SK-N-SH (cell line): ENCODE measurements around the gene OSBPL8.

Experiments used
- EP300 ChIP-seq, 2 experiments: IDR thresholded peaks; 2 replicates each; pipeline versions ENCODE4 v1.4.0 to v1.6.1; 2012; ENCODE audit warnings: borderline replicate concordance in 1 of 2, low read depth in 1 of 2, low read length in 1 of 2
- EZH2phosphoT487 ChIP-seq: fragments of 200-600 bp; sonication (generic); IDR thresholded peaks from 2 replicates; pipeline ENCODE4 v1.6.1; 2017; ENCODE audit warnings: low read depth, mixed run types, mild to moderate bottlenecking, antibody characterized with exemption, moderate library complexity, borderline replicate concordance
- FOXJ3 ChIP-seq: sonication (generic); formaldehyde crosslinking; IDR thresholded peaks from 2 replicates; pipeline ENCODE4 v1.5.1; 2020; ENCODE audit warnings: mild to moderate bottlenecking, missing genetic modification reagents
- FOXM1 ChIP-seq: IDR thresholded peaks from 2 replicates; pipeline ENCODE4 v1.4.0; 2012; ENCODE audit warnings: low read depth, mild to moderate bottlenecking
- JUND ChIP-seq: IDR thresholded peaks from 2 replicates; pipeline ENCODE4 v1.4.0; 2012
- MEF2A ChIP-seq: IDR thresholded peaks from 2 replicates; pipeline ENCODE4 v1.4.0; 2012; ENCODE audit warnings: low read depth, borderline replicate concordance
- POLR2AphosphoS5 ChIP-seq: IDR thresholded peaks from 2 replicates; pipeline ENCODE4 v1.6.1; 2012; ENCODE audit warnings: low read depth, low read length
- RCOR1 ChIP-seq: fragments of 150-350 bp; IDR thresholded peaks from 2 replicates; pipeline ENCODE4 v1.6.1; 2017; ENCODE audit warnings: antibody characterized with exemption, low read length
- TEAD4 ChIP-seq: IDR thresholded peaks from 2 replicates; pipeline ENCODE4 v1.4.0; 2012; ENCODE audit warnings: mild to moderate bottlenecking, borderline replicate concordance; ENCODE audit not compliant: insufficient read depth
- YY1 ChIP-seq: IDR thresholded peaks from 2 replicates; pipeline ENCODE4 v1.4.0; 2012; ENCODE audit warnings: low read depth, mild to moderate bottlenecking
- TF ChIP-seq, protein P1 (sequence below): fragments of 200-600 bp; sonication (generic); IDR thresholded peaks from 2 replicates; pipeline ENCODE4 v1.6.1; 2017; ENCODE audit warnings: antibody characterized with exemption, mild to moderate bottlenecking, moderate library complexity
- TF ChIP-seq, protein P2 (sequence below): IDR thresholded peaks from 2 replicates; pipeline ENCODE4 v1.4.0; 2012; ENCODE audit warnings: low read depth, borderline replicate concordance
- TF ChIP-seq, protein P3 (sequence below): IDR thresholded peaks from 2 replicates; pipeline ENCODE4 v1.6.1; 2012; ENCODE audit warnings: mild to moderate bottlenecking, low read depth, low read length, moderate library complexity
- TF ChIP-seq, protein P4 (sequence below): fragments of 150-350 bp; IDR thresholded peaks from 2 replicates; pipeline ENCODE4 v1.6.1; 2017; ENCODE audit warnings: antibody characterized with exemption, low read length, low read depth, borderline replicate concordance

DNA sequence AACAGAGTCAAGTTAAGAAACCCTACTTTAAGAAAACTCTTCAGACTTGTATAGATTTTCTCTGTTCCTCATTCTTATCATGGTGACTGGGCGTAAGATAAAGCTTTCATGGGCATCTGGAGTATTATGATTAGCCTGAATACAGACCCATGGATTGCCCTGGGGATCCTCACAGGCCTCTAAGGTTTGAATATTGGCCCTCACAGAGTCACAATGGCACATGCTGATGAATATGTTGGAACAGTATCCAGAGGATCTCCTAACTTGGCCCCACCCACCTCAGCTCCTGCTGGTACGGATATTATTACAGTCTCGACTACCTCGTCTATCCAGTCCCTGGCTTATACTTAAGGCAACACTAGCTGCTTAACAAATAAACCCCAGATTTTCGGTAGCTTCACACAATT, 8.1 kb downstream of the OSBPL8 start:
- TF ChIP-seq, protein P1, sequence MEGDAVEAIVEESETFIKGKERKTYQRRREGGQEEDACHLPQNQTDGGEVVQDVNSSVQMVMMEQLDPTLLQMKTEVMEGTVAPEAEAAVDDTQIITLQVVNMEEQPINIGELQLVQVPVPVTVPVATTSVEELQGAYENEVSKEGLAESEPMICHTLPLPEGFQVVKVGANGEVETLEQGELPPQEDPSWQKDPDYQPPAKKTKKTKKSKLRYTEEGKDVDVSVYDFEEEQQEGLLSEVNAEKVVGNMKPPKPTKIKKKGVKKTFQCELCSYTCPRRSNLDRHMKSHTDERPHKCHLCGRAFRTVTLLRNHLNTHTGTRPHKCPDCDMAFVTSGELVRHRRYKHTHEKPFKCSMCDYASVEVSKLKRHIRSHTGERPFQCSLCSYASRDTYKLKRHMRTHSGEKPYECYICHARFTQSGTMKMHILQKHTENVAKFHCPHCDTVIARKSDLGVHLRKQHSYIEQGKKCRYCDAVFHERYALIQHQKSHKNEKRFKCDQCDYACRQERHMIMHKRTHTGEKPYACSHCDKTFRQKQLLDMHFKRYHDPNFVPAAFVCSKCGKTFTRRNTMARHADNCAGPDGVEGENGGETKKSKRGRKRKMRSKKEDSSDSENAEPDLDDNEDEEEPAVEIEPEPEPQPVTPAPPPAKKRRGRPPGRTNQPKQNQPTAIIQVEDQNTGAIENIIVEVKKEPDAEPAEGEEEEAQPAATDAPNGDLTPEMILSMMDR, result no peak
- TF ChIP-seq, protein P2, sequence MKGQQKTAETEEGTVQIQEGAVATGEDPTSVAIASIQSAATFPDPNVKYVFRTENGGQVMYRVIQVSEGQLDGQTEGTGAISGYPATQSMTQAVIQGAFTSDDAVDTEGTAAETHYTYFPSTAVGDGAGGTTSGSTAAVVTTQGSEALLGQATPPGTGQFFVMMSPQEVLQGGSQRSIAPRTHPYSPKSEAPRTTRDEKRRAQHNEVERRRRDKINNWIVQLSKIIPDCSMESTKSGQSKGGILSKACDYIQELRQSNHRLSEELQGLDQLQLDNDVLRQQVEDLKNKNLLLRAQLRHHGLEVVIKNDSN, result no peak
- TF ChIP-seq FOXJ3 (CRISPR knock-in tag) (no peak), EP300 (IDR thresholded peaks at IDR 0.05; ENCODE audit: borderline replicate concordance in 1 of 2, low read depth in 1 of 2, low read length in 1 of 2) (no peak), TEAD4 (no peak), EZH2phosphoT487 (no peak), FOXM1 (no peak), MEF2A (no peak), YY1 (no peak), RCOR1 (no peak), POLR2AphosphoS5 (no peak), JUND (no peak)
- TF ChIP-seq, protein P3, sequence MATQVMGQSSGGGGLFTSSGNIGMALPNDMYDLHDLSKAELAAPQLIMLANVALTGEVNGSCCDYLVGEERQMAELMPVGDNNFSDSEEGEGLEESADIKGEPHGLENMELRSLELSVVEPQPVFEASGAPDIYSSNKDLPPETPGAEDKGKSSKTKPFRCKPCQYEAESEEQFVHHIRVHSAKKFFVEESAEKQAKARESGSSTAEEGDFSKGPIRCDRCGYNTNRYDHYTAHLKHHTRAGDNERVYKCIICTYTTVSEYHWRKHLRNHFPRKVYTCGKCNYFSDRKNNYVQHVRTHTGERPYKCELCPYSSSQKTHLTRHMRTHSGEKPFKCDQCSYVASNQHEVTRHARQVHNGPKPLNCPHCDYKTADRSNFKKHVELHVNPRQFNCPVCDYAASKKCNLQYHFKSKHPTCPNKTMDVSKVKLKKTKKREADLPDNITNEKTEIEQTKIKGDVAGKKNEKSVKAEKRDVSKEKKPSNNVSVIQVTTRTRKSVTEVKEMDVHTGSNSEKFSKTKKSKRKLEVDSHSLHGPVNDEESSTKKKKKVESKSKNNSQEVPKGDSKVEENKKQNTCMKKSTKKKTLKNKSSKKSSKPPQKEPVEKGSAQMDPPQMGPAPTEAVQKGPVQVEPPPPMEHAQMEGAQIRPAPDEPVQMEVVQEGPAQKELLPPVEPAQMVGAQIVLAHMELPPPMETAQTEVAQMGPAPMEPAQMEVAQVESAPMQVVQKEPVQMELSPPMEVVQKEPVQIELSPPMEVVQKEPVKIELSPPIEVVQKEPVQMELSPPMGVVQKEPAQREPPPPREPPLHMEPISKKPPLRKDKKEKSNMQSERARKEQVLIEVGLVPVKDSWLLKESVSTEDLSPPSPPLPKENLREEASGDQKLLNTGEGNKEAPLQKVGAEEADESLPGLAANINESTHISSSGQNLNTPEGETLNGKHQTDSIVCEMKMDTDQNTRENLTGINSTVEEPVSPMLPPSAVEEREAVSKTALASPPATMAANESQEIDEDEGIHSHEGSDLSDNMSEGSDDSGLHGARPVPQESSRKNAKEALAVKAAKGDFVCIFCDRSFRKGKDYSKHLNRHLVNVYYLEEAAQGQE, result no peak
- TF ChIP-seq, protein P4, sequence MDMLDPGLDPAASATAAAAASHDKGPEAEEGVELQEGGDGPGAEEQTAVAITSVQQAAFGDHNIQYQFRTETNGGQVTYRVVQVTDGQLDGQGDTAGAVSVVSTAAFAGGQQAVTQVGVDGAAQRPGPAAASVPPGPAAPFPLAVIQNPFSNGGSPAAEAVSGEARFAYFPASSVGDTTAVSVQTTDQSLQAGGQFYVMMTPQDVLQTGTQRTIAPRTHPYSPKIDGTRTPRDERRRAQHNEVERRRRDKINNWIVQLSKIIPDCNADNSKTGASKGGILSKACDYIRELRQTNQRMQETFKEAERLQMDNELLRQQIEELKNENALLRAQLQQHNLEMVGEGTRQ, result no peak
